HG03025 (cell line): Measurements from ENCODE around the gene ALKBH1.
"Not testable (repeated sequence)": the region's sequence is repeated elsewhere in the genome, so short reads cannot be mapped to it uniquely, and the experiment has no call there.

Experiments
- ATAC-seq: cut with Tn5 transposase; IDR thresholded peaks from one replicate; pipeline ENCODE4 v1.9.1; 2021; ENCODE audit warnings: mild to moderate bottlenecking, moderate library complexity; ENCODE audit not compliant: unreplicated experiment, low FRiP score

Gene ALKBH1, protein sequence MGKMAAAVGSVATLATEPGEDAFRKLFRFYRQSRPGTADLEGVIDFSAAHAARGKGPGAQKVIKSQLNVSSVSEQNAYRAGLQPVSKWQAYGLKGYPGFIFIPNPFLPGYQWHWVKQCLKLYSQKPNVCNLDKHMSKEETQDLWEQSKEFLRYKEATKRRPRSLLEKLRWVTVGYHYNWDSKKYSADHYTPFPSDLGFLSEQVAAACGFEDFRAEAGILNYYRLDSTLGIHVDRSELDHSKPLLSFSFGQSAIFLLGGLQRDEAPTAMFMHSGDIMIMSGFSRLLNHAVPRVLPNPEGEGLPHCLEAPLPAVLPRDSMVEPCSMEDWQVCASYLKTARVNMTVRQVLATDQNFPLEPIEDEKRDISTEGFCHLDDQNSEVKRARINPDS

GRCh38 chr14:77707724-77708408, at the start of gene ALKBH1, which contains the start of gene SLIRP:
Gene ALKBH1, minus strand, starts transcription at chr14:77708023. Its CDS starts 19 bp downstream, at chr14:77708004.
Gene SLIRP, plus strand, starts transcription at chr14:77708103. Its CDS starts 9 bp downstream, at chr14:77708112.
- peak; percentile 91 for ATAC-seq

DNA sequence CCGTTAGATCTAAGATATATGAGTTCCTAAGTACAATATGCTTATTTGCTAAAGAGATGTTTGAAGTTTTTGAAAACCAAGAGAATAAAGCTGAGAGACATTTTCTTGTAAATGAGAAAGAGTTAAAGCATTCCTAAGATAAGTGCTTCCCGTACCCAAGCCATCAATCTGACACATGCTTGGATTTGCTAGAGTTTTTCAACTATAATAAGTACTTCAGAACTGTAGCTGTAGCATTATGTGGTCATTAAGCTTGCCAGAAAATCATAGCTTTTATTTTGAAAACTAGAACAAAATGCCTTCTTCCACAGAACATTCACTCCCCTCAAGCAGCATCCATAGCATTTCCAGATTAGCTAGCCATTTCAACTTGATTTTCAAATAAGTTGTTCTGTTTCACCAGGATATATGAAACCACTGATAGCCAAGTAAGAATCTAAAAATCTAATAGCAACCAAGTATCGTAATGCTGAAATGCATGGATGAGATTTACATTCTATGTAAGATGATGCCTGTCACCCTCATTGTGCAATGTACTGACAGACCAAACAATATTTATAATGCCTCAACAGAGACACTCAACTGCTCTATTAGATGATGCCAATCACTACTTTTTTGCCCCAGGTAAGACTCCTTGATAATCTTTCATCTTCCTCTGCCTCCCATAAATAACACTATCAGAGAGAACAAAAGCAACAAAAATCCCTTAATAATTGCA, 45.1 kb upstream of the ALKBH1 start:
- no peak for ATAC-seq

DNA sequence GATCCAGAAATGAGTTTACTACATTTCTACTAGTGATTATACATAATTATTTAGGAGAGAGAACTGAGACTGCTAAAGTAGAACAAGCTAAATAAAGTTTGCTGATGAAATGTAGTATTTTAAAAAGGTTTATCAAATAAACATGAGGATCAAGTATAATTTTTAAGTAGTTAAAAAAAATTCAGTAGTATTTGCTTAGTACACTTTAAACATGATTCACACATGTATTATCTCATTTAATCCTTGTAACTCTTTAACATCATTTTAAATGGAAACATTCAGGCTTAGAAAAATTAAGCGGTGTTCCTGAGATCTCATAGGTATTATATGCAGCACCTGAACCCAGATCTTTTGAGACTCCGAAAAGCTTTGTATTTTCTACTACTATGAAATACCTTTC, 44.4 kb upstream of the ALKBH1 start:
- ATAC-seq = no peak

DNA sequence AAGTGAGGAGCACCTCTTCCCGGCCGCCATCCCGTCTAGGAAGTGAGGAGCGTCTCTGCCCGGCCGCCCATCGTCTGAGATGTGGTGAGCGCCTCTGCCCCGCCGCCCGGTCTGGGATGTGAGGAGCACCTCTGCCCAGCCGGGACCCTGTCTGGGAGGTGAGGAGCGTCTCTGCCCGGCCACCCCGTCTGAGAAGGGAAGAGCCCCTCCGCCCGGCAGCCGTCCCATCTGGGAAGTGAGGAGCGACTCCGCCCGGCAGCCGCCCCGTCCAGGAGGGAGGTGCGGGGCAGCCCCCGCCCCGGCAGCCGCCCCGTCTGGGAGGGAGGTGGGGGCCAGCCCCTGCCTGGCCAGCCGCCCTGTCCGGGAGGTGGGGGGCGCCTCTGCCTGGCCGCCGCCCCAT, 39.6 kb upstream of the ALKBH1 start:
- not testable (repeated sequence) for ATAC-seq

- ATAC-seq = no peak
Observed at GRCh38 chr14:77746064-77746702, 38.4 kb upstream of the ALKBH1 start.

GRCh38 chr14:77741438-77741837, 33.6 kb upstream of the ALKBH1 start:
- no peak for ATAC-seq

- peak; percentile 64 for ATAC-seq
Observed at GRCh38 chr14:77738559-77739250, 30.9 kb upstream of the ALKBH1 start.

DNA sequence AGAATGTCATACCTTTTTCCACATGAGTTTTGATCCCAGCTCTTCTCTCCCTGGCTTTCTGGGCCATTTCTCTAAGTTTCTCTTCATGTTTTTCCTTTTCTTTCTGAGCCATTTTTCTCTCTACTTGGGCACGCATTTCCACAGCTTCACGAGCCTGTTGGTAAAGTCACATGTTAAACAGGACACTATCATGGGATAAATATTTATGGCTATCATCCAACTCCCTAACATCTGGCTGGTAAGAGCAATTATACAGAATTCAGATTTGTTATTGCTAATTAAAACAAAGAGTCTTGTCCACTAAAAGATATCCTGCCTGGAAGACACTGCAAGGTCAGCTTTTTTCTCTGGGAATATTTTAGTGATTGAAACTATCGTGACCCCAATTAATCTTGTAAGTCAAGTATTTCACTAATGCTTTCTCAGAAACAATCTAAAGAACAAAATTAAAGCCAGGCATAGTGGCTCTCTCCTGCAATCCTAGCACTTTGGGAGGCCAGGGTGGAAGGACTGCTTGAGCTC, 23.2 kb upstream of the ALKBH1 start:
- no peak for ATAC-seq

DNA sequence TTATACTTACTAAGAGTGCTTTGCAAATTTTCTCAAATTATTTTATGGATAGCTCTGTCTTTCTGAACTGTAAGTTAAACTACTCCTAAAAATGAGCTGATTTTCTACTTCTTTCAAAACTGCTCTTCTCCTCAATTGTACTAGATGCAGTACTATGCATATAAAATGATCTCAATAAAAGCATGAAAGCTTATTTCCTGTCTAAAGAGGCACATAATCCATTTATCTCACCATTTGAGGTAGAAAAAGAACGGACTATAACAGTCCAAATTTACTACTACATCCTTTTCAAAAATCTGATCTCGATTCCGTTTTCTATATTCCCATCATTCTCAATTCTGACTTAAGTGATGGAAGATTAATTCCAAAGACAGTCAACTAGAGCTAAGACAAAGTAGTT, 14.5 kb upstream of the ALKBH1 start:
- ATAC-seq = no peak

GRCh38 chr14:77721437-77721836, 13.6 kb upstream of the ALKBH1 start:
- no peak for ATAC-seq

GRCh38 chr14:77717608-77718305, 9.9 kb upstream of the ALKBH1 start:
- no peak for ATAC-seq

GRCh38 chr14:77714926-77715325, 7.1 kb upstream of the ALKBH1 start:
- peak; percentile 53 for ATAC-seq

DNA sequence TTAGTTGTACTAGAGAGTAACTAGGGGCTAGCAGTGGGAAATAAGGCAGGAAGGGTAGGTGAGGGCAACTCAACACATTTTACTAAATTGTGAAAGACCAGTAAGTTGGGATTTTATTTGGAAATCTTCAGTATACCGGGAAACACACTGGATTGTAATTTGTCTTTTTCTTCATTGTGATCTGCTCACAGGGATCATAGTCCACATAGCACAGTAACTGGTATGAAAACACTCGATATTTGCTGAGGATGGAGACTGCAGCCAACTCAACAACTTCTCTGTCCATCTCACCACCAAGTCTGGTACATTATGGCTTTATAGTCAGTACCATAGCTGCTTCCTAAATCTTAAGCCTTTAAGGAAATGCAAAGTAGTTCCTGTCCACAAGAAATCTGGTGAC, 2.5 kb upstream of the ALKBH1 start:
- ATAC-seq = no peak

DNA sequence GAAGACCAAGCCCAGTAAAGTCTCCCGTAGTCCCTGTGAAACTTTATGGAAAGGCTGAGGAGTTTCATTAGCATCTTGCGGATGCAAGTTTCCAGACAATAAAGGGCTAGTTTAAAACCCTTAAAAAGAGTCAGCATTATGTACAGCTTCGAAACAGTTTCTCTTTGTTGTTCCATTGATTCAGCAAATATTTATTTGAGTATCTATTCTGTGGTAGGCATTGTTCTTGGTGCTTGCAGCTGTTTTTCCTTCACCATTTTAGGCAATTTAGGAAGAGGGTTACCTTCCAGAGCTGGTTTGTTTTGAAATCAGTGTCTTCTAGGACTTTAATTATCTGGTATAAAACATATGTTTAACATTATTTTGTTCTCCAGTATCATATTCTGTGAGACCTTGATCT, 1.6 kb upstream of the ALKBH1 start:
- ATAC-seq = no peak

- ATAC-seq = no peak
Observed at GRCh38 chr14:77708749-77709148, 926 bp upstream of the ALKBH1 start.

GRCh38 chr14:77707355-77707723, 484 bp downstream of the ALKBH1 start:
- ATAC-seq = peak; percentile 23

- ATAC-seq = no peak
Observed at GRCh38 chr14:77691259-77691658, 16.6 kb downstream of the ALKBH1 start.

GRCh38 chr14:77682158-77682553, 25.7 kb downstream of the ALKBH1 start:
- ATAC-seq = no peak
